ENCODE data around the gene GSG1L2.

DNA sequence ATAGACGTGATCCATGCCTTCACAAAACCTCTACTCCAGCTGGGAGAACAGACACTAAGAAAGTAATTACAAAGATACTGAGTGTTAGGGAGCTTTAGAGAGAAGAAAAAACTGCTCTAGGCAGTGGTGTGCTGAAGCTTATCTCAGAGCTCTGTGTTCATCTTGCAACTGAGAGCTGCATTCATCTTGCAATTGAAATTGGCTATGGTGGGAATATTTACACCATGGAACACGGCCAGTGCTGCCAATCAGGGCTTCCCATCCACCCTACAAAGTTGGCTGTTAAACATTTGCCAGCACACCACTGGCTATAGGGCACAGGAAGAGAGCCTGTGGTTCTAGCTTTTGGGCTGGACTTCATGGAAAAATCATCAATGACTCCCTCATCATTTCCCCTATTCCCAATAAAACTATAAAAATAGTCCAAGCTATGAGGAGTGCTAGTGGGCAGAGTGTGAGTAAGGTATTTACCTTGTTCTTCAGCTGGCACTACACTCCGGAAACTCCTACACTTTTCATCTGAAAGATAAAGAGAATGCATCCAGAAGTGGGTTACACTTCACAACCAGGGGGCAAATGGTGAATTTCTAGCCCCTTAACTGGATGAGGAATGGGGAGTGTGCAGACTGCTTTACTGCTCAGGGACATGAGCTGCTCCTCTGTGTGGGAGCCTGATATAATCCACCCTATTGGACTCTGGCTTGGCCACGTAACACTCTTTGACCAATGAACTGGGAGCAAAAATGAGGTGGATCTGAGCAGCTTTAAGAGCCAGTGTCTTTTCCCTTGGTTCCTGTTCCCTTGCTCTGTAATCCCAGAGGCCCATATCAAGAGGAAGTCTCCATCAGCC, 11.6 kb downstream of the GSG1L2 start:
- TF ChIP-seq EZH2 (IDR thresholded peaks at IDR 0.05; ENCODE audit: low read length, unreplicated experiment) = no peak
- TF ChIP-seq, protein P1, sequence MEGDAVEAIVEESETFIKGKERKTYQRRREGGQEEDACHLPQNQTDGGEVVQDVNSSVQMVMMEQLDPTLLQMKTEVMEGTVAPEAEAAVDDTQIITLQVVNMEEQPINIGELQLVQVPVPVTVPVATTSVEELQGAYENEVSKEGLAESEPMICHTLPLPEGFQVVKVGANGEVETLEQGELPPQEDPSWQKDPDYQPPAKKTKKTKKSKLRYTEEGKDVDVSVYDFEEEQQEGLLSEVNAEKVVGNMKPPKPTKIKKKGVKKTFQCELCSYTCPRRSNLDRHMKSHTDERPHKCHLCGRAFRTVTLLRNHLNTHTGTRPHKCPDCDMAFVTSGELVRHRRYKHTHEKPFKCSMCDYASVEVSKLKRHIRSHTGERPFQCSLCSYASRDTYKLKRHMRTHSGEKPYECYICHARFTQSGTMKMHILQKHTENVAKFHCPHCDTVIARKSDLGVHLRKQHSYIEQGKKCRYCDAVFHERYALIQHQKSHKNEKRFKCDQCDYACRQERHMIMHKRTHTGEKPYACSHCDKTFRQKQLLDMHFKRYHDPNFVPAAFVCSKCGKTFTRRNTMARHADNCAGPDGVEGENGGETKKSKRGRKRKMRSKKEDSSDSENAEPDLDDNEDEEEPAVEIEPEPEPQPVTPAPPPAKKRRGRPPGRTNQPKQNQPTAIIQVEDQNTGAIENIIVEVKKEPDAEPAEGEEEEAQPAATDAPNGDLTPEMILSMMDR (conservative IDR thresholded peaks at IDR 0.05; ENCODE audit: low read depth, low read length) = no peak
